ENCODE results near the gene YPEL1.
"Not testable (repeated sequence)": the region's sequence is repeated elsewhere in the genome, so short reads cannot be mapped to it uniquely, and the experiment has no call there.

Gene YPEL1

DNA sequence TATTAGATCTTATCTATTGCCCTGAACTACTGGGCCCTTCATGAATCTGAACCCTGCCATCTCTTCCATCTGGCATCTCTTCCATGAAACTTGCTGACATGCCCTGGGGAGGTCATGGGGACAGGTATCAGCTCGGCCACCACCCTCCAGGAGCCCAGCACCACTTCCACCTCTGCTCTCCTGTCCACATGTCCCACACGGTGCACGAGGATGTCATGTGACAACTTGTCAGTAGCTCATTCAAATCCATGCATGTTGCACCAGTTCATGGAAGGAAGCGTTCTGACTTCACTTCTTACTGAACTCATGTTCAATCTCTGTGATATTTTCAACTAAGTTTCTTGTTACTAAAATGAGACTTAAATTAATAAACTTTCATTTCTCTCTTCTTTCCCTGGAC lies 16.6 kb downstream of the YPEL1 start:
- no peak overlapping the region for H3K4me3 ChIP-seq (ENCODE audit: low read depth, low read length)
- TF ChIP-seq, protein P1, sequence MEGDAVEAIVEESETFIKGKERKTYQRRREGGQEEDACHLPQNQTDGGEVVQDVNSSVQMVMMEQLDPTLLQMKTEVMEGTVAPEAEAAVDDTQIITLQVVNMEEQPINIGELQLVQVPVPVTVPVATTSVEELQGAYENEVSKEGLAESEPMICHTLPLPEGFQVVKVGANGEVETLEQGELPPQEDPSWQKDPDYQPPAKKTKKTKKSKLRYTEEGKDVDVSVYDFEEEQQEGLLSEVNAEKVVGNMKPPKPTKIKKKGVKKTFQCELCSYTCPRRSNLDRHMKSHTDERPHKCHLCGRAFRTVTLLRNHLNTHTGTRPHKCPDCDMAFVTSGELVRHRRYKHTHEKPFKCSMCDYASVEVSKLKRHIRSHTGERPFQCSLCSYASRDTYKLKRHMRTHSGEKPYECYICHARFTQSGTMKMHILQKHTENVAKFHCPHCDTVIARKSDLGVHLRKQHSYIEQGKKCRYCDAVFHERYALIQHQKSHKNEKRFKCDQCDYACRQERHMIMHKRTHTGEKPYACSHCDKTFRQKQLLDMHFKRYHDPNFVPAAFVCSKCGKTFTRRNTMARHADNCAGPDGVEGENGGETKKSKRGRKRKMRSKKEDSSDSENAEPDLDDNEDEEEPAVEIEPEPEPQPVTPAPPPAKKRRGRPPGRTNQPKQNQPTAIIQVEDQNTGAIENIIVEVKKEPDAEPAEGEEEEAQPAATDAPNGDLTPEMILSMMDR (IDR thresholded peaks at IDR 0.05; ENCODE audit: low read depth, low read length), result no peak

DNA sequence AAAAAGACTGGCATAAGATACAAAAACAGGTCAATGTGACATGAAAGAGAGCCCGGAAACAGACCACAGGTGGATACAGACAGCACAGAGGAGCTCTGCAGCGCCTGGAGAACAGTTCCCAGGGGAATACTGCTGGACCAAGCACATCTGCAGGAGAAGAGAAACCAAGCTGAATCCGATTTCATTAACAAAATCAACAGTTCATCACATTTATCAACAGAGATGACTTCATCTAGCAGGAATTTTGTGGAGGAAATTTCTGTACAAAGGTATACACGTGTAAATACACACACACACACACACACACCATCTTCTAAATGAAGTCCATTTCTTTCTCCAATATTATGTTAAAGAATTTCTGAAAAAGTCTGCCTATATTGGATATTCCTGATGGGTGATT lies 17.1 kb downstream of the YPEL1 start:
- TF ChIP-seq, protein P1 (IDR thresholded peaks at IDR 0.05; ENCODE audit: low read depth, low read length), result no peak

DNA sequence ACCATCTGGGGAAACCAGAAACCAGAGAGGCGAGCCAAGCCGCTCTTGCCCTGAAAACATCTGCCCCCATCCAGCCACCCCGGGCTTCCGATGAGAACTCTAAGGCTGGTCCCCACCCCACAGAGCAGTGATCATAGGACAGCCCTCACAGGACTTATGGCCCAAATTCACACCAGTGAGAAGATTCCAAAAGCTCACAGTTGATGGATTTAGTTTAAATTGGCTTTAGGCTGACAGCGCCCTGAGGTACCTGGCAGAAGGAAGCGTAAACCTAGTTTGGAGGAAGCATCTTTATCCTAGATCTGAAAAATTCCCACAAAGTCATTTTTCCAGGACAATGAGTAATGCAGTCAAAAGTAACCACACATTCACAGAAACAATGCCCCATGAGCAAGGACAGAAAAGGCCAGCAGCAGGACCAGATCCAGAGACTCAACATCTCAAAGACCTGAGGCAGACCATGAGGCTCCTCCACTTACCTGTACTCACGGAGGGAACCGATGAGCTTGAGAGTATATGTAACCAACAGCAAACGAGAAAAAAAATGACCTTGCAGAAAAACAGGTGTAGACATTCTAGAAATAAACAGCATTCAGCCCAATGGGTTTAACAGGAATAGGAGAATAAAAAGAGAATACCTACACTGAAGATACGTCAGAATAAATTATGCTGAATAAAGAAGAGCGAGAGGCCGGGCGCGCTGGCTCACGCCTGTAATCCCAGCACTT lies 19.0 kb downstream of the YPEL1 start:
- H3K4me3 ChIP-seq (ENCODE audit: low read depth, low read length), result not testable (repeated sequence)

More for the DNA sequence above, 17.1 kb downstream of the YPEL1 start:
- H3K4me3 ChIP-seq (ENCODE audit: low read depth, low read length), result no peak overlapping the region

DNA sequence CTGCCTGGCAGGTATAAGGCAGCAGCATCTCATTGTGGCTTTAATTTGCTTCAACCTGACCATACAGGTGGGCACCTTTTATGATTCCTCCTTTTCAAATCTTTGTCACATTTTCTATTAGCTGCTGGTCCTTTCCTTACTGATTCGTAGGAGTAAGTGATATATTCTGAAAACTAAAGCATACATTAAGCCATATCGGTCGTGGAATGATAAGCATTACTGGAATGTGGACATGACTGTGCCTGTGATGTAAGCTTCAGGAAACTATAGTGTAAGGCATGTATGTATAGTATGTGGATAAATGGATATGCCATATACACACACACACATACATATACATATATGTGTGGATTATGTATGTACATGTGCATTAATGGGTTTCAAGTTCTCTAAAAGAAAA lies 20.8 kb downstream of the YPEL1 start:
- no peak overlapping the region for H3K4me3 ChIP-seq (ENCODE audit: low read depth, low read length)
- TF ChIP-seq, protein P1 (IDR thresholded peaks at IDR 0.05; ENCODE audit: low read depth, low read length), result no peak

DNA sequence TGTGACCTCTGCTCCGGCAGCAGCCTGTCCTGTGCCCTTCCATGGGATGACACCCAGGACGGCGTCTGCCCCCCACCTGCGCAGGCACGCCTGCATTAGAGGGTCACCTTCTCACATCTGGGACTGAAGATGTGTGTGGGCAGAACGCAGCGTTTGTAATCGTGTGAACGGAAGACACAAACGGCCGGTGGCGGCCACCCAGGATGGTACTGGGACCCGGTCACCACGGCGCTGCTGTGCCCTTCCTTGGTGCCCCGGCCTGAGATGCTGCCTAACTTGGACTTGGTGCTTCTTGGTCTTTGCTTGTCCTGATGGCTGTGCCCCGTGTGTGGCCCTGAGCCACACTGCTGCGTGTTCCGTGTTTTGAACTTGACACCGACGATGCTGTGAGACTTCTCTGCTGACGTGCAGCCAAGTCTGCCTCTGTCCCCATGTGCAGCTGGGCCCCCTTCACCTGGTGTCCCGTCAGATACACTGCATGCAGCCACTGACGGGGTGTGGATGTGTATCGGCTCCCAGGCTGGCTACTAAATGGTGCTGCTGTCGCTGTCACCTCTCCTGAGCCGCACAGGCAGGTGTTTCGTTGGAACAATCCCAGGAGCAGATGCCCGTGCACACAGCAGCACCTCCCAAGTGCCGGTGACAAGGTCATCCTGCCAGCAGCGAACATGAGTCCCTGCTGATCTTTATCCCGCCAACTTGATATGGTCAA lies 21.4 kb downstream of the YPEL1 start:
- TF ChIP-seq, protein P1 (IDR thresholded peaks at IDR 0.05; ENCODE audit: low read depth, low read length), result no peak
- no peak overlapping the region for H3K4me3 ChIP-seq (ENCODE audit: low read depth, low read length)

DNA sequence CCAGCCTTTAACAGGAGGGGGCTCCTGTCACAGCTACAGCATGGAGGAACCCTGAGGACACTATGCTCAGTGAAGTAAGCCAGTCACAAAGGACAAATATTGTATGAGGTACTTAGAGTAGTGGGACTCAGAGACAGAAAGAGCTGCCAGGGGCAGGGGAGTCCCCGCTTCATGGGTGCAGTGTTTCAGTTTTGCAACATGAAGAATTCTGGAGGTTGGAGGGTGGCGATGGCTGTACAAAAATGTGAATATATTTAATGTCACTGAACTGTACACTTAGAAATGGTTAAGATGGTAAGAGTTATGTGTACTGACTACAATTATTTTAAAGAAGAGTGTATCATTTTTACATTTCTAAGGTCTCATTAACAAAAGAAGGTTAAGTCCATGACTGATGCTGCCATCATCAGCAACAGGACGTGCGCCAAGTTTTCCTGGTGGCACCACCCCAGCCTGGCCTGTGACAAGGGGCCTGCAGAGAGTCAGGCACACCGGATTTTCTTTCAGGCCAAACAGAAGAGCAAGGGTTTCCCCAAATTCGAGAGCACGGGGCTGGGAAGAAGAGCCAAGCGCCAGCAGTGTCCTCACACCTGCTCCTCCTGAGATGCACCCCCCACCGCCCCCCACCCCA lies 22.1 kb downstream of the YPEL1 start:
- no peak overlapping the region for H3K4me3 ChIP-seq (ENCODE audit: low read depth, low read length)
- TF ChIP-seq, protein P1 (IDR thresholded peaks at IDR 0.05; ENCODE audit: low read depth, low read length), result no peak

DNA sequence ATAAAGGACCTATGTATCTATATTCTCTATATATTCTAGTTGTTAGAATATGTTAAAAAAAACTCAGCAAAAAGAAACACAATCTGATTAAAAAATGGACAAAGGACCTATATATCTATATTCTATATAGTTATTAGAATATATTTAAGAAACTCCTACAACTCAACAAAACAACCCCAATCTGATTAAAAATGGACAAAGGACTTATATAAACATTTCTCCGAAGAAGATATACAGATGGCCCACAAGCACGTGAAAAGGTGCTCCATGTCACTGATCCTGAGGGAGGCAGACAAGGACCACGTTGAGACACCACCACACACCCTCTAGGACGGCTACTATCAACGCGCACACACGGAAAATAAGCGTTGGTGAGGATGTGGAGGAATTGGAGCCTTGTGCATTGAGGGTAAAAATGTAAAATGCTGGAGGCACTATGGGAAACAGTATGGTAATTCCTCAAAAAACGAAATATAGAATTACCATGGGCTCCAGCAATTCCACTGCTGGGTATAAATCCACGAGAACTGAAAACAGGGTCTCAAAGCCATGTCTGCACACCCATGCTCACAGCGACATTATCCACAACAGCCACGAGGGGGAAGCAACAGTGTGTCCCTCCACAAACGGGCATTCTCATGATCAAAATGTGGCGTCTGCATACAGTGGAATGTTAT lies 22.7 kb downstream of the YPEL1 start:
- TF ChIP-seq, protein P1 (IDR thresholded peaks at IDR 0.05; ENCODE audit: low read depth, low read length), result peak; percentile 80
- no peak overlapping the region for H3K4me3 ChIP-seq (ENCODE audit: low read depth, low read length)
